WTC11 (cell line): ENCODE measurements around the gene ATP6V1G1.

Experiments
- CREM ChIP-seq: sonication (generic); formaldehyde crosslinking; IDR thresholded peaks from 2 replicates; pipeline ENCODE4 v1.8.1; 2022; ENCODE audit warnings: mild to moderate bottlenecking, missing genetic modification reagents, moderate library complexity
- NR3C1 ChIP-seq: sonication (generic); formaldehyde crosslinking; conservative IDR thresholded peaks from 2 replicates; pipeline ENCODE4 v1.8.1; 2023; ENCODE audit warnings: low read depth, mild to moderate bottlenecking, missing genetic modification reagents

- no peak for TF ChIP-seq NR3C1
- TF ChIP-seq CREM (CRISPR knock-in tag), result no peak
These were observed 34.4 kb upstream of the ATP6V1G1 start for GRCh38 chr9:114553202-114553601.
